CD4-positive, alpha-beta T cell treated with Interleukin-17A for 4 hours (primary cell): ENCODE data around the gene YEATS4.

Source experiments
- DNase-seq: peaks from one replicate; pipeline ENCODE4 v3.0.0-alpha.2; 2020; ENCODE audit warnings: mixed read lengths

YEATS4 gene

DNA sequence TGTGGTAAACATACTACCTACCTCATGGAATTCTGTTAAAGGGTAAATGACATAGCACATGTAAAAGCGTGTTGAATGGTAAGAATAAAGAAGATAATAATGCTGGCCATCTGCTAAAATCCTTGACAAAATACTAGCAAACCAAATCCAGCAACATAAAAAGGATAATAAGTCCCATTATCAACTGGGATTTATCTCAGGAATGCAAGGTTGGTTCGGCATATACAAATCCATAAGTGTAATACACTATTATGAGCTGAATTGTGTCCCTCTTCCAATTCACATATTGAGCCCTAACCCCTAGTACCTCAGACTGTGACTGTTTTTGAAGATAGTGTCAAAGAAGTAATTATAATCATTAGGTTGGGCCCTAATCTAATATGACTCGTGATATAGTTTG, 37.4 kb downstream of the YEATS4 start:
- DNase-seq, result no peak

- DNase-seq, result no peak
Observed at GRCh38 chr12:69397978-69398377, 38.4 kb downstream of the YEATS4 start.

- DNase-seq, result no peak
Observed at GRCh38 chr12:69401940-69402339, 42.4 kb downstream of the YEATS4 start.

DNA sequence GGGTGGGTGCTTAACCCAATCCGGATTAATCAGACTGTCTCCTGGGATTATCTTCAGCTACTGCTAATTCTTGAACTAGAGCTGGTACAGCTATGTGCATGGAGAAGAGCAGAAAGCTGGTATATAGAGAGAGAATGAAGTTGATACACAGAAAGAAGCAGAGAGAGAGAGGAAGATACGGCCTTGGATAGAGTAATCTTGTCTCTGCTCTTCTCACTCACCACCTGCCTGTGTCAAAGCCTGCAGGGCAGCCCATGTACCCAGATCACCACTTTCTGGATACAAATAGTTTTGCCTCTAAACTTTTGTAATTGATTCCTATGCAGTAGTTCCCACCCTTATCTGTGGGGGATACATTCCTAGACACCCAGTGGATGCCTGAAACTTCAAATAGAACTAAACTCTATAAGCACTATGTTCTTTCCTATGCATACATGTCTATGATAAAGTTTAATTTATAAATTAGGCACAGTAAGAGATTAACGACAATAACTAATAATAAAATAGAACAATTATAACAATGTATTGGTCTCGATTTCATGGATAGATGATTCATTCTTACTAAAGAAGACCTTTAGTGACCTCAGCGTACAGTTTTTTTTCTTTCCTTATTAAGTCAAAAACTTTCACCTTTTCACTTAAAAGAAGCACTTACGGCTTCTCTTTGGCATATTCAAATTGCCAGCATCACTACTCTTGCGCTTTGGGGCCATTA, 45.5 kb downstream of the YEATS4 start:
- DNase-seq, result no peak

- no peak for DNase-seq
Observed at GRCh38 chr12:69405566-69405865, 46.0 kb downstream of the YEATS4 start.

- no peak for DNase-seq
Observed at GRCh38 chr12:69406217-69406616, 46.7 kb downstream of the YEATS4 start.

- no peak for DNase-seq
Observed at GRCh38 chr12:69410571-69410970, 51.0 kb downstream of the YEATS4 start.

GRCh38 chr12:69412655-69413054, 53.1 kb downstream of the YEATS4 start:
- no peak for DNase-seq

DNA sequence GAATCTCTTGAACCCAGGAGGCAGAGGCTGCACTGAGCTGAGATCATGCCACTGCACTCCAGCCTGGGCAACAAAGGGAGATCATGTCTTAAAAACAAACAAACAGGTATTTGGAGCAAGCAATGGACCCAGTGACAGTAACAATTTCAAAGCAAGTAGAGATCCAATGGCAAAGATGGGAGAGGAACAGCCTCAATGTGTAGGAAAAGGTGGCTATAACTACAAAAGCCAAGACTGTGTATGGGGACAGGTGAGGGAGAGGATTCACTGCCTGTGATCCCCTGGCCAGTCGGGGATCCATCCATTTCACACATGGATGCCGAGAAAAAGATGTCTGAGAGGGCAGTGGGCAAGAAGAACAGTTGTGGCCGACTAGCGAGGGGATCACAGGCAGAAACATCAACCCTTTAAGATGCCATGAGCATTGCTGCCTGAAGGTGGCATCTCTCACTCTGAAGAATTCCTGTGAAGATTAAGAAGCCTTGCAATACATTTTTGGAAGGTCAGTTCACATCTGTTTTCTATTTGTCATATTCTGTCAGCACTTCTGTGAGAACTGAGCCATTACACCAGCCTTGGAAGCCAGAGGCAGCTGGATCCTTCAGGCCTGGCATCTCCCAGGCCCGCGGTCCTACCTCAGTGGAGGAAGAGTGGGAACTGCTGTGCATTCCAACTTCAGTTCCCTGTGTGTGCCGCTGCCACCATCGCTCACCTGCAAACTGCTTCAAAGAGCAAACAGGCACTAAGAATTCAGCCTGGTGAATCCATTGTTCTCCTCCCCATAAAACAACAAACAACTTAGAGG, 56.1 kb downstream of the YEATS4 start:
- DNase-seq, result no peak

DNA sequence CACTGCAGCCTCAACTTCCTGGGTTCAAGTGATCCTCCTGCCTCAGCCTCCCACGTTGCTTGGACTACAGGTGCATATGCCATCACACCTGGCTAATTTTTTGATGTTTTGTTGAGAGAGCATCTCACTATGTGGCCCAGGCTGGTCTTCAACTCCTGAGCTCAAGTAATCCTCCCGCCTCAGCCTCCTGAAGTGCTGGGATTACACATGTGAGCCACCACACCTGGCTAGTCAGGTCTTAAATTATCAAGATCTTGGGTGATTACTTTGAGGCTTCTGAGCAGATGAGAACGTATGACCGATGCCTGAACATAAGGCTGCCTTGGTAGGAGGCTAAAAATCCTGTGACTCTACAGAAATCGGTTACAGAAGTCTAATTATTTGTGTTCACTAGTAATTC, 57.7 kb downstream of the YEATS4 start:
- no peak for DNase-seq

- DNase-seq, result no peak
Observed at GRCh38 chr12:69417741-69418167, 58.2 kb downstream of the YEATS4 start.

DNA sequence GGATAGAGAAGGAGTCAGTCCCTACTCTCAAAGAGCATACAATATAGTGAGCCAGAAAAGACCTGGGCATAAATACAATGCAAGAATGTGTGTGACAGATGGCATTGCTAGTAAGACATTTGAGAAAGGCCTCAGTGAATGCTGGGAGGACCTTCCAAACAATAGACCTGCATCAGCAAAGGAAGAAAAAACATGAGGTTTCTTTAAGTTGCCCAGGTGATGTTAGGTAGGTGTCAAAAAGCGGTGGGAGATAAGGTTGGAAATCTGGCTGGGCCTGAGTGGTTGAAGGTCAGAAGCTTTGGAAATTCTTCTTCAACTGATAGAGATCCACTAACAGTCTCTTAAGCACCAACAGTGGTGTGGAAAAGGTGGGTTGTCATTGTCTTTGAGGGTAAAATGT, 60.2 kb downstream of the YEATS4 start:
- DNase-seq, result no peak

- DNase-seq, result no peak
Observed at GRCh38 chr12:69421548-69421947, 62.0 kb downstream of the YEATS4 start.

DNA sequence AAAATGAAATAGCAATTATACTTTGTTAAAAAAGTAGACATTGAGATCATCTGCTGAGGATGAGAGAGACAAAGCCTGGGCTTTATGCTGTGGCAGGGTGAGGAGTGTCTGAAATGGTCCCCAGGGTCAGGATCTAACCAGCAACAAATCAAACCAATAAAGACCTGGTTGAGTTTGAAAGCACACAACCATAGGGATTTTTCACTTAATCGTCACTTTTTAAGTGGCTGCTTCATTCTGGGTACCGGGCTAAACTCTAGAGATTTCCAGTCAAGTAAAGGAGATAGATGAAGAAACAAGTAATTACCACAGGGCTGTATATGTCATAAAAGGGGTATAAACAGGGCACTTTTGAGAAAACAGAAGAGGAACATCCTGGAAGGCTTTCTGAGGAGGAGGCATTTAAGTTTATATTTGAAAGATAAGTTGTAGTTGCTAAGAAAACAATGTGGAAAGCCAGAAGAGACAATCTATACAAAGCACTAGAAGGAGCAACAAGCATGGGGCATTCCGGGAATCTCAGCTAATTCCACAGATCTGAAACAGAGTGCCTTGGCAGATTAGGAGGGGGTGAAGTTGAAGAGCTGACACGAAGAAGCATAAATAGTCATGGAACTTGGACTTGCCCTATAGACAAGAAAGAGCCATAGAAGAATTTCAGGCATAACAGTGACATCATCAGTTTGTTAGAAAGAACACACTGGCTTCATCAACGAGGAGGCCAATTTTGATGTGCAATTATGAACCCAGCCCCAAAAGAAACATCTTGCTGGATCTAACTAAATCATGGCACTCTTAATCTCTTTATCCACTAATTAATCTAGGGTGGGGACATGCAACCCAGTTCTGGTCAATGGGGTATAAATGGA, 63.7 kb downstream of the YEATS4 start:
- no peak for DNase-seq

DNA sequence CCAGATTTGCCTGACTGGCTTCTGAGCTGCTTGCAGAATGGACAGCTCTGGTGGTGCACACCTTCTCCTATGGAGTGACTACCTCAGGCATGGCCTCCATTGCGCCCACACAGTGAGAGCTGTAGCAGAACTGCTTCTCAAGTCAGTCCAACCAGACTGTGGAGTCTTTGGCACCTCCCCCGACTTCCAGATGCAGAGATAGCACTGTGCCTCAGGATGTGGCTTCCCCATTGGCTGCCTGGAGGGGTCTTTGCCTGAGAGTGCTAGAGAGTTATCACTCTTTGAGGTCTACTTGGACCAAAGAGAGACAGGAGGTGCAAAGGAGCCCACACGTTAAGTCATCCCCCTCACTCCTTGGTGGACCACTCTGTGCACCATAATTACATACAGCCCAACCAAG, 65.9 kb downstream of the YEATS4 start:
- DNase-seq, result no peak

DNA sequence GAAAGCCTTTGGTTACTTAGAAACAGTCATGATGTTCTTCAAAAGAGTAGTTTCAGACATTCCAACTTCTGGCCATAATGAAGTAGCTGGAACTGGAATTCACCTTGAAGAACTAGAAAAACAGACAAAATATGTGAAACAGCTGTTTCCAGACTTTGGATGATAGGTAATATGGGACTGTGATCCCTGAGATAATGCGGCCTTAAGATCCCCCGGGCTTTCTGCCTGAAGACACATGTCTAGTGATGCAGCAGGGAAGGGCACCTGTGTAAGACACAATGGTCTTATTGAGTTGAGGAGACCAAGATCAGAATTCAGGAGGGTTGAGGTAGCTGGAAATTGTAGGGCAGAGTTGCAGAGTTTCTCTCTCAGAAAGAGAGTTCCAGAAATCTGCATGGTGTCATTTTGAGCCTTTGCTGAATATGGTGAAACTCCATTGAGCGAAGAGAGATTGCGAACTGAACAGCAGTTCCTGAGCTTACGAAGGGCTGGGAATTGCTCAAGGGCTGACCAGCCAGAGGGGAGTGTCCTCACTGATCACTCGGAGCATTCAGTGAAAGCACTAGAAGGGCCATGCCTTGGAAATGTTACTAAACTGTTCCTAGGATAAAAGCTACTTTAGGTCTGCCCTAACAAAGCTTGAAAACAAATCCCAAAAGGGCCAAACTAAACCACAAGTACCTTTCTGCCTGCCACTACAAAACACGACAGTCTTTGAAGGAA, 69.0 kb downstream of the YEATS4 start:
- DNase-seq, result no peak

- no peak for DNase-seq
Observed at GRCh38 chr12:69430942-69431590, 71.5 kb downstream of the YEATS4 start.

GRCh38 chr12:69431591-69432222, 72.2 kb downstream of the YEATS4 start:
- no peak for DNase-seq

- no peak for DNase-seq
Observed at GRCh38 chr12:69433653-69434052, 74.1 kb downstream of the YEATS4 start.

GRCh38 chr12:69435644-69436043, 76.1 kb downstream of the YEATS4 start:
- no peak for DNase-seq

DNA sequence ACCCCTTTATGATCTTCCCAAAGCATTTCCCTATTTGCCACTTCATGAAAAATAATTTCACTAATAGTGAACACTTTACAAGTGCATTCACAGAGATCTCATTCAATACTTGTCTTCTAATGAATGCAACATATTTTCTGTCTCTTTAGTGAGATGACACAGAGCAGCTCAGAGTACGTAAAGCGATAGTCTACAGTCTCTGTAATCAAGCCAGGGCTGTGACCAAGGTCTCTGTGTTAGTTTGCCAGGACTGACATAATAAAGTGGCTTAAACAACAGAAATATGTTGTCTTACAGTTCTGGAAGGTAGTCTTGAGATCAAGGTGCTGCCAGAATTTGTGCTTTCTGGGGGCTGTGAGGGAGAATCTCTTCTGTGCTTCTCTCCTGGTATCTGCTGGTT, 77.5 kb downstream of the YEATS4 start:
- no peak for DNase-seq

DNA sequence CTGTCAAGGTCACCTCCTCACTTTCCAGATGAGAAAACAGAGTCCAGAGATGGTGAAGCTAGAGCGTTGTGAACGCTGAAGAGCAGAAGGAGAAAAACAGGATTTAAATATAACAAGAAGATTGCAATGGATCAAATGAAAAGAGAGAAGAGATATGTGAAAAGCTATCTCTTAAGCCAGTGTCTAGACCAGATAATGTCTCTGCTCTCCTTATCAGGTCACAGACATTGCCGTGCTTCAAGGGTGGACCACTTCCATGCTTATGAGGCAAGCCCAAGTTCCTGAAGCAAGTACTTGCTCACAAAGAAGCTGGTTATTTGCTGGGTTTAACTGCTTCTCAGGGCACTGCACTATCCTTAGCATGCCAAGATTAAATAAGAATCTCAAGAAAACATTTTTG, 79.0 kb downstream of the YEATS4 start:
- DNase-seq, result no peak
